HepG2 (cell line): ENCODE measurements around the gene RIPOR3. TPM values are rescaled to one million over a fixed set of nuclear protein-coding genes. Genes with fewer than 3 reads are reported as not detected.

ENCODE experiments used
- CBX5 ChIP-seq: sonication (generic); formaldehyde crosslinking; IDR thresholded peaks from 2 replicates; pipeline ENCODE4 v1.4.0; 2020; ENCODE audit warnings: missing genetic modification reagents, borderline replicate concordance
- CHD2 ChIP-seq: IDR thresholded peaks from 2 replicates; pipeline ENCODE4 v1.6.1; 2011; ENCODE audit warnings: low read depth, low read length, improper control_type of control experiment
- EZH2 ChIP-seq: conservative IDR thresholded peaks from 2 replicates; pipeline ENCODE4 v1.6.1; 2012; ENCODE audit warnings: mild to moderate bottlenecking, low read depth, low read length, moderate library complexity
- HIVEP1 ChIP-seq: sonication (generic); formaldehyde crosslinking; IDR thresholded peaks from 2 replicates; pipeline ENCODE4 v1.4.0; 2020; ENCODE audit warnings: mild to moderate bottlenecking, missing genetic modification reagents
- MEIS1 ChIP-seq: sonication (generic); formaldehyde crosslinking; IDR thresholded peaks from 2 replicates; pipeline ENCODE4 v1.9.0; 2021; ENCODE audit warnings: mild to moderate bottlenecking, missing genetic modification reagents, moderate library complexity, borderline replicate concordance
- NFYC ChIP-seq: IDR thresholded peaks from 2 replicates; pipeline ENCODE4 v1.6.1; 2016; ENCODE audit warnings: missing genetic modification reagents, missing compliant biosample characterization
- RFX1 ChIP-seq: fragments of 450-650 bp; IDR thresholded peaks from 2 replicates; pipeline ENCODE4 v1.6.1; 2017
- ZBTB38 ChIP-seq: sonication (generic); formaldehyde crosslinking; IDR thresholded peaks from 2 replicates; pipeline ENCODE4 v1.5.1; 2020; ENCODE audit warnings: mild to moderate bottlenecking, missing genetic modification reagents
- ZNF556 ChIP-seq: sonication (generic); formaldehyde crosslinking; IDR thresholded peaks from 2 replicates; pipeline ENCODE4 v1.4.0; 2020; ENCODE audit warnings: mild to moderate bottlenecking, missing genetic modification reagents, borderline replicate concordance
- polyA plus RNA-seq, 8 experiments: library from polyadenylated mRNA; depleted of rRNA in 3 of 8; stranded (reverse) in 7 of 8; unstranded in 1 of 8; fragments of >200 nt; fragmentation: Illumina TruSeq in 4 of 8; extraction: Trizol in 4 of 8; gene quantifications; 2 replicates each; pipeline versions ENCODE4 v1.2.1 to v1.2.3, GENCODE V29; 2011 to 2016; ENCODE audit warnings: low read depth in 4 of 8, missing spikeins in 1 of 8, mixed read lengths in 1 of 8; ENCODE audit not compliant: insufficient read depth in 1 of 8
- total RNA-seq, 5 experiments: library from RNA; depleted of rRNA; stranded (reverse); fragments of >200 nt; fragmentation: Illumina TruSeq; extraction: Trizol; gene quantifications; 2 replicates each; pipeline ENCODE4 v1.2.3, GENCODE V29; 2016; ENCODE audit warnings: low read depth in 1 of 5
- TF ChIP-seq, protein P1 (sequence below): sonication (generic); formaldehyde crosslinking; IDR thresholded peaks from 2 replicates; pipeline ENCODE4 v1.5.0; 2020; ENCODE audit warnings: mild to moderate bottlenecking, missing genetic modification reagents
- TF ChIP-seq, protein P2 (sequence below): sonication (generic); formaldehyde crosslinking; IDR thresholded peaks from 2 replicates; pipeline ENCODE4 v1.8.0; 2022; ENCODE audit warnings: mild to moderate bottlenecking, missing genetic modification reagents, moderate library complexity
- TF ChIP-seq, protein P3 (sequence below): sonication (generic); formaldehyde crosslinking; IDR thresholded peaks from 2 replicates; pipeline ENCODE4 v1.5.1; 2020; ENCODE audit warnings: mild to moderate bottlenecking, missing genetic modification reagents, moderate library complexity
- TF ChIP-seq, protein P4 (sequence below), 2 experiments: sonication (generic) in 1 of 2; formaldehyde crosslinking in 1 of 2; IDR thresholded peaks; 2 replicates each; pipeline versions ENCODE4 v1.5.1 to v1.6.1; 2011 to 2020; ENCODE audit warnings: borderline replicate concordance in 1 of 2, low read depth in 1 of 2, low read length in 1 of 2, mild to moderate bottlenecking in 1 of 2, missing genetic modification reagents in 1 of 2, moderate library complexity in 1 of 2
- TF ChIP-seq, protein P5 (sequence below): sonication (generic); formaldehyde crosslinking; IDR thresholded peaks from 2 replicates; pipeline ENCODE4 v1.8.0; 2022; ENCODE audit warnings: mild to moderate bottlenecking, missing genetic modification reagents
- TF ChIP-seq, protein P6 (sequence below): sonication (generic); formaldehyde crosslinking; IDR thresholded peaks from 2 replicates; pipeline ENCODE4 v1.5.0; 2020; ENCODE audit warnings: missing genetic modification reagents

RIPOR3 gene
- total and polyA plus RNA-seq, 2 of the 13 experiments (the other 11 are each of a cell fraction or from before 2014, with no cell fraction given), result 0.18 TPM; not detected in 1

DNA sequence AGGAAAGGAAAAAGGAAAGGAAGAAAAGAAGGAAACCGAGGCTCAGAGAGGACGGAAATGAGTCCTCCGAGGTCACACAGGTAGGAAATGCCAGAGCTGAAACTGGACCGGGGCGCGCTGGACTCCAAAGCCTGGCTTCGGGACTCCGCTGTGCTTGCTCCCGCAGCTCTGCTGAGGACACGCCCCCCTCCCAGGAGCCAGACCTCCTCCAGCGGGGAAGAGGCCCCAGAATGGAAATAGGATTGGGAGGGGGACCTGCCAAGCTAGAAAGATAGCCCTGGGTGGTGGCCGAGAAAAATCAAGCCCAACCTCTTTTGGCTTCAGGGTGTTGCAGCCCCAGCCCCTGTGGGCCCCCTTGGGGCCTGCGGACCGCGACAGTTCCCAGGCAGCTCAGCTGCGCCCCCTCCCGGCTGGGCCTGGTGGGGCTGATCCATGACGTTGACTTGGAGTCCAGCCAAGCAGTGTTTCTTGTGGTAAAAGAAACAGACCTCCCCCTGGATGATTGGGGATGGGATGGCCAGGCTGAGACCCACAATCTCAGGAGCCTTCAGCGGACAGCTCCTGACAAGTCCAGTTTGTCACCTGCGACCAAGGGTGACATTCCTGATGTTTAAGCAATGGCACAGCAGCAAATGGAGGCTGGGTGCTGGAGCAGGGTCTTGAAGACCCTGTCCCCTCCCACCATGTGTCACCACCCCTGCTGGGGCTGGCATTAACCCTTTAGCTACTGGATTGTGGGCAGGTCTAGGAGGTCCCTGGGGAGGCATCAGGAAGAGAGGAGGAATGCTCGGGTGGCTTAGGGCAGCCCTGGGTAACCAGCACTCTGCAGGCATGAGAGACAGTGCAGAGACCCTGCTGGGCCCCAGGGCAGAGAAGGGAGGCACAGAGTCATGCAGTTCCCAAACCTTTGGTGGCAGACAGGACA lies 55.4 kb downstream of the RIPOR3 start (continued):
- TF ChIP-seq, protein P1, sequence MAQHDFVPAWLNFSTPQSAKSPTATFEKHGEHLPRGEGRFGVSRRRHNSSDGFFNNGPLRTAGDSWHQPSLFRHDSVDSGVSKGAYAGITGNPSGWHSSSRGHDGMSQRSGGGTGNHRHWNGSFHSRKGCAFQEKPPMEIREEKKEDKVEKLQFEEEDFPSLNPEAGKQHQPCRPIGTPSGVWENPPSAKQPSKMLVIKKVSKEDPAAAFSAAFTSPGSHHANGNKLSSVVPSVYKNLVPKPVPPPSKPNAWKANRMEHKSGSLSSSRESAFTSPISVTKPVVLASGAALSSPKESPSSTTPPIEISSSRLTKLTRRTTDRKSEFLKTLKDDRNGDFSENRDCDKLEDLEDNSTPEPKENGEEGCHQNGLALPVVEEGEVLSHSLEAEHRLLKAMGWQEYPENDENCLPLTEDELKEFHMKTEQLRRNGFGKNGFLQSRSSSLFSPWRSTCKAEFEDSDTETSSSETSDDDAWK (CRISPR knock-in tag), result no peak
- TF ChIP-seq ZNF556 (CRISPR knock-in tag), result peak; percentile 83; the same call in 1 of the 2 replicates
- TF ChIP-seq, protein P2, sequence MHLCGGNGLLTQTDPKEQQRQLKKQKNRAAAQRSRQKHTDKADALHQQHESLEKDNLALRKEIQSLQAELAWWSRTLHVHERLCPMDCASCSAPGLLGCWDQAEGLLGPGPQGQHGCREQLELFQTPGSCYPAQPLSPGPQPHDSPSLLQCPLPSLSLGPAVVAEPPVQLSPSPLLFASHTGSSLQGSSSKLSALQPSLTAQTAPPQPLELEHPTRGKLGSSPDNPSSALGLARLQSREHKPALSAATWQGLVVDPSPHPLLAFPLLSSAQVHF (CRISPR knock-in tag), result no peak
- no peak for TF ChIP-seq ZBTB38 (CRISPR knock-in tag)
- TF ChIP-seq CBX5 (CRISPR knock-in tag), result peak; percentile 46; the same call in 1 of the 2 replicates
- TF ChIP-seq, protein P3, sequence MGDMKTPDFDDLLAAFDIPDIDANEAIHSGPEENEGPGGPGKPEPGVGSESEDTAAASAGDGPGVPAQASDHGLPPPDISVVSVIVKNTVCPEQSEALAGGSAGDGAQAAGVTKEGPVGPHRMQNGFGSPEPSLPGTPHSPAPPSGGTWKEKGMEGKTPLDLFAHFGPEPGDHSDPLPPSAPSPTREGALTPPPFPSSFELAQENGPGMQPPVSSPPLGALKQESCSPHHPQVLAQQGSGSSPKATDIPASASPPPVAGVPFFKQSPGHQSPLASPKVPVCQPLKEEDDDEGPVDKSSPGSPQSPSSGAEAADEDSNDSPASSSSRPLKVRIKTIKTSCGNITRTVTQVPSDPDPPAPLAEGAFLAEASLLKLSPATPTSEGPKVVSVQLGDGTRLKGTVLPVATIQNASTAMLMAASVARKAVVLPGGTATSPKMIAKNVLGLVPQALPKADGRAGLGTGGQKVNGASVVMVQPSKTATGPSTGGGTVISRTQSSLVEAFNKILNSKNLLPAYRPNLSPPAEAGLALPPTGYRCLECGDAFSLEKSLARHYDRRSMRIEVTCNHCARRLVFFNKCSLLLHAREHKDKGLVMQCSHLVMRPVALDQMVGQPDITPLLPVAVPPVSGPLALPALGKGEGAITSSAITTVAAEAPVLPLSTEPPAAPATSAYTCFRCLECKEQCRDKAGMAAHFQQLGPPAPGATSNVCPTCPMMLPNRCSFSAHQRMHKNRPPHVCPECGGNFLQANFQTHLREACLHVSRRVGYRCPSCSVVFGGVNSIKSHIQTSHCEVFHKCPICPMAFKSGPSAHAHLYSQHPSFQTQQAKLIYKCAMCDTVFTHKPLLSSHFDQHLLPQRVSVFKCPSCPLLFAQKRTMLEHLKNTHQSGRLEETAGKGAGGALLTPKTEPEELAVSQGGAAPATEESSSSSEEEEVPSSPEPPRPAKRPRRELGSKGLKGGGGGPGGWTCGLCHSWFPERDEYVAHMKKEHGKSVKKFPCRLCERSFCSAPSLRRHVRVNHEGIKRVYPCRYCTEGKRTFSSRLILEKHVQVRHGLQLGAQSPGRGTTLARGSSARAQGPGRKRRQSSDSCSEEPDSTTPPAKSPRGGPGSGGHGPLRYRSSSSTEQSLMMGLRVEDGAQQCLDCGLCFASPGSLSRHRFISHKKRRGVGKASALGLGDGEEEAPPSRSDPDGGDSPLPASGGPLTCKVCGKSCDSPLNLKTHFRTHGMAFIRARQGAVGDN (CRISPR knock-in tag), result peak; percentile 80
- TF ChIP-seq NFYC, result no peak
- TF ChIP-seq RFX1, result no peak
- no peak for TF ChIP-seq EZH2
- no peak for TF ChIP-seq CHD2
- 0 out of 2 replicates have a peak, but pooled peaks have one; percentile 6 for TF ChIP-seq HIVEP1 (CRISPR knock-in tag)
- TF ChIP-seq, protein P4, sequence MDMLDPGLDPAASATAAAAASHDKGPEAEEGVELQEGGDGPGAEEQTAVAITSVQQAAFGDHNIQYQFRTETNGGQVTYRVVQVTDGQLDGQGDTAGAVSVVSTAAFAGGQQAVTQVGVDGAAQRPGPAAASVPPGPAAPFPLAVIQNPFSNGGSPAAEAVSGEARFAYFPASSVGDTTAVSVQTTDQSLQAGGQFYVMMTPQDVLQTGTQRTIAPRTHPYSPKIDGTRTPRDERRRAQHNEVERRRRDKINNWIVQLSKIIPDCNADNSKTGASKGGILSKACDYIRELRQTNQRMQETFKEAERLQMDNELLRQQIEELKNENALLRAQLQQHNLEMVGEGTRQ (IDR thresholded peaks at IDR 0.05; ENCODE audit: low read depth, low read length), result no peak
- TF ChIP-seq, protein P4 (CRISPR knock-in tag; IDR thresholded peaks at IDR 0.05; ENCODE audit: borderline replicate concordance), result no peak; the same call in 1 of the 2 replicates
- TF ChIP-seq MEIS1 (CRISPR knock-in tag), result no peak
- TF ChIP-seq, protein P5, sequence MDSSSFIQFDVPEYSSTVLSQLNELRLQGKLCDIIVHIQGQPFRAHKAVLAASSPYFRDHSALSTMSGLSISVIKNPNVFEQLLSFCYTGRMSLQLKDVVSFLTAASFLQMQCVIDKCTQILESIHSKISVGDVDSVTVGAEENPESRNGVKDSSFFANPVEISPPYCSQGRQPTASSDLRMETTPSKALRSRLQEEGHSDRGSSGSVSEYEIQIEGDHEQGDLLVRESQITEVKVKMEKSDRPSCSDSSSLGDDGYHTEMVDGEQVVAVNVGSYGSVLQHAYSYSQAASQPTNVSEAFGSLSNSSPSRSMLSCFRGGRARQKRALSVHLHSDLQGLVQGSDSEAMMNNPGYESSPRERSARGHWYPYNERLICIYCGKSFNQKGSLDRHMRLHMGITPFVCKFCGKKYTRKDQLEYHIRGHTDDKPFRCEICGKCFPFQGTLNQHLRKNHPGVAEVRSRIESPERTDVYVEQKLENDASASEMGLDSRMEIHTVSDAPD, result no peak; the same call in 1 of the 2 replicates
- TF ChIP-seq, protein P6, sequence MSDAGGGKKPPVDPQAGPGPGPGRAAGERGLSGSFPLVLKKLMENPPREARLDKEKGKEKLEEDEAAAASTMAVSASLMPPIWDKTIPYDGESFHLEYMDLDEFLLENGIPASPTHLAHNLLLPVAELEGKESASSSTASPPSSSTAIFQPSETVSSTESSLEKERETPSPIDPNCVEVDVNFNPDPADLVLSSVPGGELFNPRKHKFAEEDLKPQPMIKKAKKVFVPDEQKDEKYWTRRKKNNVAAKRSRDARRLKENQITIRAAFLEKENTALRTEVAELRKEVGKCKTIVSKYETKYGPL, result no peak
